NCI-H1694 (cell line): ENCODE results near the gene SLC1A3.
"Not testable (repeated sequence)": the region's sequence is repeated elsewhere in the genome, so short reads cannot be mapped to it uniquely, and the experiment has no call there.

ENCODE experiments used
- DNase-seq: peaks from one replicate; lab custom pipeline; 2025; lab: John Stamatoyannopoulos, UW

Gene SLC1A3

DNA sequence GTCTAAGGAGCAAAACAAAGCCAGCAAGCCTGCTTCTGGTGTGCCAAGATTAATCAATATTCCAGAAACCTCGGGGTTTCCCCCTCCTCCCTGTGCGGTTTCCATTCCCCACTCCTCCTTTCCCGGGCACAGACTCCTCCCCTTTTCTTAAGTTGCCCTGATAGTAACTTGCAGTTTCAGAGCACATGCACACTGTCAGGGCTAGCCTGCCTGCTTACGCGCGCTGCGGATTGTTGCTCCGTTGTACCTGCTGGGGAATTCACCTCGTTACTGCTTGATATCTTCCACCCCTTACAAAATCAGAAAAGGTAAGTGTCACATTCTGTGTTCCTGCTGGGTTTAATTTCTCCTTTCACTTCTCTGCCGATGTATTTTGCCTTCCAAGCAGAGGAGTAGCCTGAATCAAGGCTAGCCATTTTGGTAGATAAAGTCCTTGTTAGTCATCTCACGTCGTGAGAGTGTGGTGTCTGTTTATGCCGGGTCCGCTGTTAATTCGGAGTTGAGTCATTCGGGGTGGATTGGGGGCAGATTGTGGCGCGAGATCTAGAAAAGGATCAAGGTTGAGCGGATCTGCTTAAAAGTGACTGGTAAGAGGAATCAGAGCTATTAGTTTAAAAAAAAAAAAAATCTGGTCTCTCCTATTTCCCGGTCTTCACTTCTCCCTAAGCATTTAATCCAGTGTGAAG is at the start of gene SLC1A3:
Gene SLC1A3 (plus strand): TSS at position 179 of the 686 bp plus-strand sequence. CDS start 1,818 bp downstream, outside the sequence.
- DNase-seq, result no peak

GRCh38 chr5:36558641-36559040 is 47.8 kb upstream of the SLC1A3 start:
- no peak for DNase-seq

DNA sequence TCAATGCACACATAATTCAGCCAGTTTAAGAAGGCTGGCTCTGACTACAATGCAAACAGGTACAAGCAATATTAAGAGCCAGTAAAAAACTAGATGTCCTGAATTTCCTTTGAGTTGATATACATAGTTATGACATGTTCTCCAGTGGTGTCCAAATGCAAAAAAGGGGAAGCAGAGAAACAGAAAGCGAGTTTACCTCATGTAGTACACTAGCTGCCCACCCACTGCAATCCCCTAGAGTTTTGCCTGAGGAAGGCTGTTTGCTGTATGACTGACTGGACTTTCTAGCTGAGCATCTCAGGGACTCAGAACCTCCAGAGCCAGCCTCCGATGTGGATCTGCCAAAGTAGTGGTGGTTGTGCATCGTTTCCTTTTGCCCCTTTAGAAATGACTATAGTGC is 44.8 kb upstream of the SLC1A3 start:
- no peak for DNase-seq

- DNase-seq, result no peak
Measured at GRCh38 chr5:36569491-36569890, 36.9 kb upstream of the SLC1A3 start.

GRCh38 chr5:36570301-36571095 is 35.9 kb upstream of the SLC1A3 start:
- no peak for DNase-seq

- DNase-seq, result no peak
Measured at GRCh38 chr5:36571401-36572042, 34.9 kb upstream of the SLC1A3 start.

GRCh38 chr5:36573438-36573837 is 33.0 kb upstream of the SLC1A3 start:
- no peak for DNase-seq

DNA sequence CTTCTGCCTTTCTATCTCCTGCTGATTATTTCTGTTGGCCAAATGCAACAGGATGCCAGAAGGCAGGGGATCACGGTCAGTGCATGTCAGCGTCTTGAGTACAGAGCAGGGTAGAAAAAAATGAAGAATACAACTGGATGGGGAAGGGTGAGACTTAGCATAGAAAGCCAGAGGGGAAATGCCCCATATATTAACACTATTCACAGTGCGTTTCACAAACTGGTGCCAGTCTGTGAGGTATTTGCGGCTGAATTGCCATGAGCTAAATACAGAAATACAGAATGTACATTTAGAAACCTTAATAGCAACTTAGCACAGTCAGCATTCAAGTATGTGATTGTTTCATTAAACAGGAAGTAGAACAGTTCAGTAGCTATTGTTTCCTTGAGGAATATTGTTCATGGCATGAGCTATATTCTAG is 31.0 kb upstream of the SLC1A3 start:
- DNase-seq, result no peak

DNA sequence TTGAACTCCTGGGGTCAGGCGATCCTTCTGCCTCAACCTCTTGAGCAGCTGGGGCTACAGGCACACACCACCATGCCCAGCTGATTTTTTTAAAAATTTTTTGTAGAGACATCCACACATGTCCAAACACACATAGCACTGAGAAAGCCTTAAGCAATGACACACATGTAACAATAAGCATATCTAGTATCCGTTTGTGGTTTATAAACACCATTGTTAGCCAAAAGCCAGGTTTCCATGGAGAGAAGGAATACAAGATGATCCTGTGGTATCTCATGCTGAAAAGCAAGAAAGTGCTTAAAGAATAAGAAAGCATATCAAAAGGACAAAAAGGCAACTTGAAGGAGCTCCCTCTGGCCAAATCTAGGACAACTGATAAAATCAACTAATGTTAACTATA is 29.7 kb upstream of the SLC1A3 start:
- DNase-seq, result no peak

GRCh38 chr5:36579858-36580257 is 26.5 kb upstream of the SLC1A3 start:
- DNase-seq, result not testable (repeated sequence)

DNA sequence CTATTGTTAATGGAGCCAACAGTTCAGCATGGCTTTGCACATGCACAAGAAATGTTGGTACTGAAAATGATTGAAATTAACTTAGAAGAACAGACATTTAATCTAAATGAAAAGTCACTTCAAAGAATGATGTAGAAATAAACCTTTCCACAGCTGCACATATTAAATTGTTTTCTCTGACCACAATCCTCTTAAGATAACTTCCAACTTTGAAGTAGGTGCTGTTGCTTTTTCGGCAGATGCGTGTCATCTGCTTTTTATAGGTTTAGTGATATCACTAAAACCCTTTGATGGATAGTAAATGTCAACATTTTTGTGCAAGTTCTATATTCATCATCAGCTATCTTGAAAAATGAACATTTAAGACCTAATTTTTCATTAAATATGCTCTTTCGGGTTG is 25.3 kb upstream of the SLC1A3 start:
- DNase-seq, result no peak

GRCh38 chr5:36584009-36584875 is 22.2 kb upstream of the SLC1A3 start:
- DNase-seq, result no peak

- no peak for DNase-seq
Measured at GRCh38 chr5:36585701-36586100, 20.7 kb upstream of the SLC1A3 start.

DNA sequence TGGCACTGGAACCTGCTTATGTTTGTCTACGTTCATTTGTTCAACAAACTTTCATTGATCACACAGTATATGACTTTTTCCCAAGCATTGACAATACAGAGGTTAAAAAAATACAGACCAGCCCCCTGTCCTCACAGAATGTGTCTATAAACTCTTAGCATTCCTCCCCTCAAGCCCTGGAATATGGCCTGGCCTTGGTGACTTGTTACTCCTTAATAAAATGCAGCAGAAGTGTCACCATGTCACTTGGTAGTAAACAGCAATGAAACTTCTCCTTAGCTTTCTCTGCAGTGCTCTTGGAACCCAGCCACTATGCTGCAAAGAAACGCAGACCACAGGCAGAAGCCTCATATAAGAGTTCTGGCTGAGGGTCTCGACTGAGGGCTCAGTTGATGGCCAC is 19.1 kb upstream of the SLC1A3 start:
- no peak for DNase-seq

- not testable (repeated sequence) for DNase-seq
Measured at GRCh38 chr5:36589735-36590134, 16.7 kb upstream of the SLC1A3 start.

- DNase-seq, result no peak
Measured at GRCh38 chr5:36590513-36591286, 15.7 kb upstream of the SLC1A3 start.

- no peak for DNase-seq
Measured at GRCh38 chr5:36593867-36594266, 12.5 kb upstream of the SLC1A3 start.

DNA sequence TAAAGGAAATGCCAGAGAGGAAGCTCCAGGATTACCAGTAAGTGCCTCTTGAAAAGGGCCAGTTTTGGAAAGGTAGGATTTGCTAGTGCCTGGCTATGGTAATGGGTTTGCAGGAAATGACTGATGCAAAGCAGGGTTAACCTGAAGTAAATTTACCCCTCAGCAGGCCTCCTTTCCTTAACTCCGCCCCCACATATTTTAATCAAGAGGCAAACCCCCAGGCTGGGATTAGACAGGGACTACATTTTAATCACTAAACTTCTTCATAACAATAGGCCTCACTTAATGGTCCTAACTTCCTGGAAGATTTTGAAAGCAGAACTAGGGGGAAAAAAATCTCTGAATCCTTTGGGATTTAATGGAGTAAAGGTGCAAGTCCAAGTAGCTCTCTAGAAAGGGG is 10.2 kb upstream of the SLC1A3 start:
- no peak for DNase-seq

- DNase-seq, result no peak
Measured at GRCh38 chr5:36596756-36597155, 9.7 kb upstream of the SLC1A3 start.

- DNase-seq, result no peak
Measured at GRCh38 chr5:36598045-36598444, 8.4 kb upstream of the SLC1A3 start.
